ENCODE measurements around the gene TNFAIP8. TPM values are rescaled to one million over a fixed set of nuclear protein-coding genes. Genes with fewer than 3 reads are reported as not detected.
"Not testable (repeated sequence)": the region's sequence is repeated elsewhere in the genome, so short reads cannot be mapped to it uniquely, and the experiment has no call there.

TNFAIP8 gene
- total RNA-seq, 2 donors from 2014 or later: 29.6 to 39.5 TPM

DNA sequence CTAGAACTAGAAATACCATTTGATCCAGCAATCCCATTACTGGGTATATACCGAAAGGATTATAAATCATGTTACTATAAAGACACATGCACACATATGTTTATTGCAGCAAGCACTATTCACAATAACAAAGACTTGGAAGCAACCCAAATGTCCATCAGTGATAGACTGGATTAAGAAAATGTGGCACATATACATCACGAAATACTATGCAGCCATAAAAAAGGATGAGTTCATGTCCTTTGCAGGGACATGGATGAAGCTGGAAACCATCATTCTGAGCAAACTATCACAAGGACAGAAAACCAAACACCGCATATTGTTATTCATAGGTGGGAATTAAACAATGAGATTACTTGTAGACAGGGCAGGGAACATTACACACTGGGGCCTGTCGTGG is 88.8 kb downstream of the TNFAIP8 start:
- peaks cover 75% of the 10 kb centered on the region for H3K9me3 Mint-ChIP-seq
- not testable (repeated sequence) for H3K27me3 ChIP-seq (ENCODE audit: control insufficient read depth, insufficient read depth, low read length, poor library complexity, severe bottlenecking); H3K27ac Mint-ChIP-seq; H3K4me3 Mint-ChIP-seq; H3K27ac ChIP-seq (ENCODE audit: low read depth, low read length); DNase-seq; H3K27me3 Mint-ChIP-seq (ENCODE audit: insufficient read depth); H3K4me1 ChIP-seq (ENCODE audit: control insufficient read depth, insufficient read depth, low read length); H3K36me3 ChIP-seq (ENCODE audit: control insufficient read depth, insufficient read depth, low read length); H3K9ac ChIP-seq (ENCODE audit: extremely low read depth, low read length, poor library complexity, severe bottlenecking); H3K4me3 ChIP-seq (ENCODE audit: low read length); H3K4me1 Mint-ChIP-seq
- peaks cover 30% of the 10 kb centered on the region for H3K36me3 Mint-ChIP-seq (ENCODE audit: low read depth)
- peaks cover 17% of the 10 kb centered on the region for H3K9me3 ChIP-seq (ENCODE audit: control insufficient read depth, low read length)
- whole genome bisulfite sequencing, 2 experiments (ENCODE audit: insufficient coverage in 1 of 2, insufficient read length in 1 of 2): 82 to 93% methylated on average over 2 to 4 of the region's 4 CpGs

- Histone ChIP-seq H3K27me3 (ENCODE audit: control insufficient read depth, insufficient read depth, low read length, poor library complexity, severe bottlenecking) (no peaks in the 10 kb centered on the region), H3K9ac (ENCODE audit: extremely low read depth, low read length, poor library complexity, severe bottlenecking) (no peak overlapping the region), H3K4me1 (ENCODE audit: control insufficient read depth, insufficient read depth, low read length) (no peaks in the 10 kb centered on the region), H3K27ac (ENCODE audit: low read depth, low read length) (no peak overlapping the region), H3K36me3 (ENCODE audit: control insufficient read depth, insufficient read depth, low read length) (no peaks in the 10 kb centered on the region), H3K4me3 (ENCODE audit: low read length) (no peak overlapping the region), H3K9me3 (ENCODE audit: control insufficient read depth, low read length) (peaks cover 26% of the 10 kb centered on the region)
- peaks cover 4% of the 10 kb centered on the region for H3K27me3 Mint-ChIP-seq (ENCODE audit: insufficient read depth)
- WGBS, 2 experiments (ENCODE audit: insufficient coverage in 1 of 2, insufficient read length in 1 of 2): 83 to 87% methylated on average over 3 to 10 of the region's 13 CpGs
- peaks cover 75% of the 10 kb centered on the region for H3K9me3 Mint-ChIP-seq
- no peak for TF ChIP-seq CTCF (conservative IDR thresholded peaks at IDR 0.05)
- peaks cover 30% of the 10 kb centered on the region for H3K36me3 Mint-ChIP-seq (ENCODE audit: low read depth)
- no peak overlapping the region for H3K27ac Mint-ChIP-seq
- H3K4me3 Mint-ChIP-seq: no peak overlapping the region
- DNase-seq: peak; percentile 71
- peaks cover 2% of the 10 kb centered on the region for H3K4me1 Mint-ChIP-seq
Observed at GRCh38 chr5:119445544-119445943, 89.7 kb downstream of the TNFAIP8 start.

Other genes starting within 250 kb of the TNFAIP8 start
- gene HSD17B4, start 96.5 kb downstream of the TNFAIP8 start, total RNA-seq: 100 to 1,000 TPM; 453 to 480 TPM